NCI-H1417 (cell line): ENCODE measurements around the gene RNF14.

Experiments used
- DNase-seq, 3 experiments: peaks; one replicate each; lab custom pipeline; 2025; lab: John Stamatoyannopoulos, UW

RNF14 gene

DNA sequence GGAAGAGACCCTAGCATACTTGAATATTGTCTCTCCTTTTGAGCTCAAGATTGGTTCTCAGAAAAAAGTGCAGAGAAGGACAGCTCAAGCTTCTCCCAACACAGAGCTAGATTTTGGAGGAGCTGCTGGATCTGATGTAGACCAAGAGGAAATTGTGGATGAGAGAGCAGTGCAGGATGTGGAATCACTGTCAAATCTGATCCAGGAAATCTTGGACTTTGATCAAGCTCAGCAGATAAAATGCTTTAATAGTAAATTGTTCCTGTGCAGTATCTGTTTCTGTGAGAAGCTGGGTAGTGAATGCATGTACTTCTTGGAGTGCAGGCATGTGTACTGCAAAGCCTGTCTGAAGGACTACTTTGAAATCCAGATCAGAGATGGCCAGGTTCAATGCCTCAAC lies 9.5 kb downstream of the RNF14 start:
- no peak for DNase-seq

GRCh38 chr5:141982626-141983025 lies 13.7 kb downstream of the RNF14 start:
- no peak for DNase-seq

GRCh38 chr5:141986072-141986471 lies 17.2 kb downstream of the RNF14 start:
- DNase-seq: no peak

DNA sequence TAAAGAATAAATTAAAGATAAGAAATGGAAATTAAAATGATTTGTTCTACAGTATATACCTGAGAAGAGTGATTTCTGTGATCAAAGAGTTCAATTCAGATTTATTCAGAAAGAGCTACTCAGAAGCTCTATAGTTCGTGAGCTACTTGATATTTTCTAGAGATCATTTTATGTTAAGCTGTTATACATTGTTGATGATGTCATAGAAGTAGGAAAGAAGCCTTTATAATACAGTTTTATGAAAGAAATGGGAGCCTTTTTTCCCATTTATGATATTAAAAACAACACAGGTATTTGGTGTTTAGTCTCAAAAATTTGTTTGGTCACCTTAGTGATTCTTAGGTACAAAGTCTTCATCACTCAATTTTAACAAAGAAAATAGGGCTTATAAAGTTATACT lies 20.8 kb downstream of the RNF14 start:
- DNase-seq: no peak

DNA sequence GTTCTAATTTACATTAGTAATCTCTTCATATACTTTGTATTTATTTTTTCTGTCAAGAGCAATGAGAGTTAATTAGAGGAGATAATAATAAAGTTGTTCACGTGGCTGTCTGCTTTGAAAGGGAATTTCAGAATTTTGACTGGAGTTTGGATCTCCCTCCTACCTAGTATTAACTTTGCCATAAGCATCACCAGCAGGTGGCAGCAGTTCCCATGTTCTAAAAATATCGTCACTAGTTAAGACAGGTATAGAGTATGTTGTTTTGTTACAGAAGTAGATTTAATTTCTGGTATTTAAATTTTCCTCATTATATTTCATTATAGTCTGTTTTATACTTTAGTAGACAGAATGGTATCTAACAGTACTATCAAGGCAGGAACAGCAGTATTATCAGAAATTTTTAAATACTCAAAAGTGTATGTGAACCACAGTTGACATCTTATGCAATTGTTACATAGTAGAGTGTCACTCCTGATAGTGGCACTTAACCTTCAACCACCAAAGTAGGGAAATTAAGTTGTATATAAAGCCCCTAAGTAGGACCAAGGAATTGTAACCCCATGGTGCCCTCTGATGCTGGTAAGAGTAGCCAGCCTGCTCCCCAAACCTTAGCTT lies 23.6 kb downstream of the RNF14 start:
- DNase-seq: peak; percentile 15 to 72 (median 69)

GRCh38 chr5:141994511-141995136 lies 25.7 kb downstream of the RNF14 start:
- DNase-seq: no peak

GRCh38 chr5:141995656-141996055 lies 26.8 kb downstream of the RNF14 start:
- DNase-seq: no peak

DNA sequence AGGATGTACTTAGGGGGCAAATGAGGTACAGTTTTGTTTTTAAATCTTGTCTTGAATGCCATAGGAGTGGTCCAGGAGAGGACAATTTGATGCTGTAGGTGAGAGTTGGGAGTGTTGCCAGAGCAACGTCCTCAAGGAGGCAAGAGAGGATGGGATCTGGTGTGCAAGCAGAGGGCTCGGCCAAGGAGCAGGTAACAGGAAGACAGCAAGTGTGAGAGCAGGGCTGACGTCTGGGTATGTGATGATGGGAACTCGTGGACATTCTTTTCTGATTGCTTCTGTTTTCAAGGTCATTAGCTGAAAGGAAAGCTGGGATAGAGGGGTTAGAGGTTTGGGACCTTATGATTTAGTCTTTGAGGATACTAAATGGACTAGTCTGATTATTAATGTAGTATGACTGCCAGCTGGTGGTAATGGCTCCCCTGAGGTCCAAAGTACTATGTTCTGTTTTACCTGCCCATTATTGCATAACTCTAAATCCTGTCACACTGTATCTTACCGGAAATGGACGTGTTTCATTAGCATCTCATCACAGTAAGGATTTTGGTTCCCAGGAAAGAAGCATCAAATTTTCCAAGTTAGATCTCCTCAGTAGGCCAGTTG lies 28.6 kb downstream of the RNF14 start:
- DNase-seq: no peak

DNA sequence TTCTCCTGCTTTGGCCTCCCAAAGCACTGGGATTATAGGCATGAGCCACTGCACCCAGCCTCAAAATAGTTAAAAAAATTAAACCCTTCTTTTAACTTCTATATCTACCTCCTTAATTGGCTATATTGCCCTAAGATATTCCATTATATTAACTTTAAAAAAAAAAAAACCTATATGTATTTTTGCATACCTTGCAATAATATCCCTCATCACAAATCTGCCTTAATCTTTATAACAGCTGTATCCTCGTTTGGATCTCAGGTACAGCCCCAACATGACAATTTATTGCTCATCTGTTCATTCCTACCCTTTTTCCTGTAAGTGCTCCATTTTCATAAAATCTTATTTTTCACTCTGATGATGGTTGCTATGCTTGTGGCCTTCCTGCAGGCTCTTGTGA lies 31.3 kb downstream of the RNF14 start:
- DNase-seq: no peak

GRCh38 chr5:142000704-142001484 lies 32.0 kb downstream of the RNF14 start:
- DNase-seq: no peak

GRCh38 chr5:142003266-142003800 lies 34.4 kb downstream of the RNF14 start:
- no peak for DNase-seq

- DNase-seq: no peak
These were observed 37.7 kb downstream of the RNF14 start for GRCh38 chr5:142006363-142007236.

DNA sequence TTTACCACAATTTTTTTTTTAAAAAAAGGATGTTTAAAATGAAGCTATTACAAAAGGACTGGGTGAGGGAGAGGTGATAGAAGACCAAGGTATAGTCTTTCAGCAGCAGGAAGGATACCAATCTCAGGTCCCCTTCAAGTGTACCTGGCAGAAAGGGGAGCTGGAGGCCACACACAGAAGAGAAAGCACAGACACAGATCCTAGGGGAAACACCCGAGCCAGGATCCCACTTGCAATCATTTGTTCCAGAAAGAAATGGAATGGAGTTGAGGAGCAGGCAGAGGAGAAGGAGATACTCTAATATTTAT lies 38.3 kb downstream of the RNF14 start:
- no peak for DNase-seq

DNA sequence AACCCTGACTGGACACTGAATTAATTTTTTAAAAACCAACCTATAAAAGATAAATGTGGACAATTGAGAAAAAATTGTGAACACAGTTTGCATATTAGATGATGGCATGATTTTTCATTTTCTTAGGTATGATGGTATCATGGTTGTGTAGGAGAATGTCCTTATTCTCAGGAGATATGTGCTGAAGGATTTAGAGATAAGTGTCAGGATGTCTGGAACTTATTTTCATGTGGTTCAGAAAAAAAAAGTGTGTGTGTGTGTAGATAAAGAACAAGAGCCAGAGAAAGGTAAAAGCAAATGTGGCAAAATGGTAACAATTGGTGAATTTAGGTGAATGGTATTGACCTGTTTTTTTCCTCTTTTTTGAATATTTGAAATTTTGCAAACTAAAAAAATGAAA lies 39.9 kb downstream of the RNF14 start:
- DNase-seq: no peak

DNA sequence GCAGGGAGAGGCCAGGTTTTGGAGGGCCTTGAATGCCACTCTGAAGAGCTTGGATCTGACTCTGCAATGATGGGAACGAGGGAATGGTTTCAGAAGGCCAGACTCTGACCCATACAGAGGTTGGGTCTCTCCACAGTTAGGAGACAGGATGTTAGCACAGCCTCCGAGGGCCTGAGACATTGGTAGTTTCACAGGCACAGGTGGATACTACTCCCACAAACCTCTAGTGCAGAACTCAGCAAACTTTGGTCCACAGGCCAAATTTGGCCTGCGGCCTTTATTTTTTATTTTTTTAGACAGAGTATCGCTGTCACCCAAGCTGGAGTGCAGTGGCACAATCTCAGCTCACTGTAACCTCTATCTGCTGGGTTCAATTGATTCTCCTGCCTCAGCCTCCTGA lies 41.0 kb downstream of the RNF14 start:
- no peak for DNase-seq

DNA sequence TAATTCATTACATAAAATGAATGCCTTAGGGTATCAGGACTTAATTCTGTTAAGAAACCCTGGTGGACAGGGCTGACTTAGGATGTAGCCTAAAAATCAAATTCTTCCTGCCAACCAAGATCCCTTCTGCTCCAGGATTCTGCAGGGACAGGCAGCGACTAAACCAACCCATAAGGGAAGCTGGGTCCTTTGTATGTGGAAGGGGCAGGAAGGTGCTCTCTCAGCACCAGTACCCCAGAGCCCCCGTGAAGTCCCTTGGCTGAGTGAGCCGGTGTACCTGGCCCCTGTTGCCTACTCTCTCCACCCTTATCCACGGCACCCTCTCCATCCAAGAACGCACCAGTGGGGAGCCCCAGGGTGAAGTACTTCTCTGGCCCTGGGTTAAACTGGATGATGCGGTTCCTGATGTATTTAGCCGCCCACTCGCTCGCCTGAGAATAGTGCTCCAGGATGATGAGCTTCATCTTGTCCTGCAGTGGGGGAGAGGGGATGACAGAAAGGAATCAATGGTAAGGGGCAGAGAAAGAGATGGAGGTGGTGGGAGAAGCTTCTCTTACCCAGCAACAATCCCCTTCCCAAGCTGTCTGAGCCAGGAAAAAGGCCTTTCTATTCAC lies 42.8 kb downstream of the RNF14 start:
- DNase-seq: no peak

GRCh38 chr5:142012186-142012785 lies 43.4 kb downstream of the RNF14 start:
- DNase-seq: peak in 2 of 3 experiments; percentile 40 to 42

GRCh38 chr5:142012792-142013388 lies 44.0 kb downstream of the RNF14 start, which contains the start of gene GNPDA1:
Gene GNPDA1, minus strand, starts transcription at chr5:142013027. Its CDS starts 992 bp downstream, at chr5:142012035.
- peak; percentile 66 to 79 (median 67) for DNase-seq

- DNase-seq: no peak
These were observed 45.0 kb downstream of the RNF14 start for GRCh38 chr5:142013734-142014521.
